GM18867 (cell line): Measurements from ENCODE around the gene KNDC1.

Source experiments
- ATAC-seq: cut with Tn5 transposase; IDR thresholded peaks from one replicate; pipeline ENCODE4 v1.9.1; 2021; ENCODE audit warnings: mild to moderate bottlenecking, moderate library complexity; ENCODE audit not compliant: unreplicated experiment

Gene KNDC1

GRCh38 chr10:133160826-133161471 is 930 bp downstream of the KNDC1 start:
- ATAC-seq = no peak

DNA sequence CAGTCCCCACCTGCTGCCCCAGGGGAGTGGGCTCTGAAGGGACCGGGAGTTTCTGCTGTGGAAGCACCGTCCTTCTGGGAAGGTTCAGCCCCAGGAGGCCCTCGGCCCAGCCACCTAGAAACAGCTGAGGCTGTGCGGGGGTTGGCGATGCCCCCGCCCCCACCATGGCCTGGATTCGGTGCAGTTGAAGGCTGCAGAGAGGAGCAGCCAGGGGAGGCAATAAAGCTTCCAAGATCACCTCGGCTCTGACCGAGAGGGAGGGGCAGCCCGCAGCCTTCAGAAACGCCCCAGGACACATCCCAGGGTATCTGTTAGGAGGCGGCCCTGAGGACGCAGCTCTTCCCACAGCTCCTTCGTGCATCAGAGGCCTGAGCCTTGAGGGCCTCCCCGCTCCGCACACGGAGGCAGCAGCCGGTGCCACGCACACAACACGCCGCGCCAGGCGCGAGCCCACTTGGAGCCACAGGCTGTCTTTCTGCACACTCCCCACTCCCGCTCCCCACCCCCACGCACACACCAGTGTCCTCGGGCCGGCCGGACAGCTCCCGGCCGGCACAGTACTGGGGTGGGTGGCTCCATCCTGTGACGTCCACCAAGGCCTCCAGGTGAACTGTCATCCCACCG is 1.6 kb downstream of the KNDC1 start:
- ATAC-seq = no peak

DNA sequence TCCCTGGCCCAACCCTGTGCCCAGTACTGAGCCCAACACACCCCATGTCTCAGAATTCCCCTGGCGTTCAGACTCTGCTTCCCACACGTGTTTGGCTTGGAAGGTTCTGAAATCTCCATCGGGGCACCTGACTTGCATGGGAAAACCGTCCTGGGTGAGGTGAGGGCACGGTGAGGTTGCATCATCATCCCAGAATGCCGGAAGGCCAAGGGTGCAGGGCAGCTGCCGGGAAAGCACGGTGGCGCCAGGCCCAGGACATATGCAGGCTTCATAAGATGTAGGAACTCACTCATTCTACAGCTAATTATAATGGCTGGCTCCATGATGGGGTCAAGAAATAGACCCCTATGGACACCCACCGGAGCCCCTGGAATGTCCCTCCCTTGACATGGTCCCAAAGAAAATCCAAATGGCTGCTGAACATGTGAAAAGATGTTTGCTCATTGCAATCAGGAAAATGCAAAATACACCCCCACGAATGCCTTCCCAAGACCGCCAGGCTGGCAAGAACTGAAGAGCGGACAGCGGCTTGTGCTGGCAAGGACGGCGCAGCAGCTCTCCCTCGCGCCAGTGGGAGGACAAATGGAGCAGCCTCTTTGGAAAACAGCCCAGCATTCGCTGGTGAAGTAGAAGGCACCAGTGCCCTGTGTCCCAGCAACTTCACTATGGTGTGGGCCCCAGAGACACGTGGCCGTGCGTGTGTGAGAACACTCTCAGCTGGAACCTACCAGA is 2.3 kb downstream of the KNDC1 start:
- no peak for ATAC-seq

- no peak for ATAC-seq
These were observed 3.2 kb downstream of the KNDC1 start for GRCh38 chr10:133162910-133163856.

- no peak for ATAC-seq
These were observed 4.1 kb downstream of the KNDC1 start for GRCh38 chr10:133163889-133164815.

- ATAC-seq = no peak
These were observed 5.0 kb downstream of the KNDC1 start for GRCh38 chr10:133164816-133165555.

DNA sequence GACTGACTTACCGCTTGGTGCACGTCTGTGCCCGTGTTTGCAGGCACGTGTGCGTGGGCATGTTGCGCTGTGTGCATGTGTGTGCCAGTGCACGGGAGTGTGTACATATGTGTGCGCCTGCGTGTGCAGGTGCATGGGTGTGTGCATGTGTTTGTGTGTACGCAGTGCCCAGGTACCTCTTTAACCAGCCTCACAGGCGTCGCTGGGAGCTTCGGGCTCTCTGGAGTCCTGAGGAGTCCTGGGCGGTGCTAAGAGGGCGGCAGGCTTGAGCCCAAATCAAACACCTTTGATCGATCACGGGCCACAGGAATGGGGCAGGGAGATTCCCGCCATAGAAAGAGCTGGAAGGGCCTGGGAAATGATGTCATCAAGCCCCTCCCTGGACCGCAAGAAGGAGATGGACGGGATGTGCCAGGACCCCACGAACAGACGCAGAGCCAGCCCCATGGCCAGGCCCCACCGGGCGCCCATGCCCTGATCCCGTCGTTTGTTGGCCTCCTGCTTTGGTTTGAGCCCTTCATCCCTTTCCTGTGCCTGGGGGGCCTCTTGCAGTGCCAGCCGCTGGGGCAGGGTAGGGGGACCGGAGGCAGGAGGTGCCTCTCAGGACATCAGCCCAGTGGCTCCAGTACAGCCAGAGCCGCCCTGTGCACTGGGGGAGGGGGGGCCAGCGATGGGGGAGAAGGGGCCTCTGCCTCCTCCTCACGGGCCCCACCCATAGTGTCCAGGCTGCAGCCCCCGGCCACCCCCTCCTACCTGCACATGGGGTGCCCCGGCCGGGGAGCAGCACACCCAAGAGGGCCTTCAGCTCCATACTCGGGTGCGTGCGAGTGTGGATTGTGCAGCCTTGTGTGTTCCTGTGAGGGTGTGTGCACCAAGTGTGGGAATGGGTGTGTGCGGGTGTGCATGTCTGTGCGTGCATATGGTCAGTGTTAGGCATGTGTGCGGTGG is 5.8 kb downstream of the KNDC1 start:
- ATAC-seq = no peak

- no peak for ATAC-seq
These were observed 6.4 kb downstream of the KNDC1 start for GRCh38 chr10:133166504-133166827.

DNA sequence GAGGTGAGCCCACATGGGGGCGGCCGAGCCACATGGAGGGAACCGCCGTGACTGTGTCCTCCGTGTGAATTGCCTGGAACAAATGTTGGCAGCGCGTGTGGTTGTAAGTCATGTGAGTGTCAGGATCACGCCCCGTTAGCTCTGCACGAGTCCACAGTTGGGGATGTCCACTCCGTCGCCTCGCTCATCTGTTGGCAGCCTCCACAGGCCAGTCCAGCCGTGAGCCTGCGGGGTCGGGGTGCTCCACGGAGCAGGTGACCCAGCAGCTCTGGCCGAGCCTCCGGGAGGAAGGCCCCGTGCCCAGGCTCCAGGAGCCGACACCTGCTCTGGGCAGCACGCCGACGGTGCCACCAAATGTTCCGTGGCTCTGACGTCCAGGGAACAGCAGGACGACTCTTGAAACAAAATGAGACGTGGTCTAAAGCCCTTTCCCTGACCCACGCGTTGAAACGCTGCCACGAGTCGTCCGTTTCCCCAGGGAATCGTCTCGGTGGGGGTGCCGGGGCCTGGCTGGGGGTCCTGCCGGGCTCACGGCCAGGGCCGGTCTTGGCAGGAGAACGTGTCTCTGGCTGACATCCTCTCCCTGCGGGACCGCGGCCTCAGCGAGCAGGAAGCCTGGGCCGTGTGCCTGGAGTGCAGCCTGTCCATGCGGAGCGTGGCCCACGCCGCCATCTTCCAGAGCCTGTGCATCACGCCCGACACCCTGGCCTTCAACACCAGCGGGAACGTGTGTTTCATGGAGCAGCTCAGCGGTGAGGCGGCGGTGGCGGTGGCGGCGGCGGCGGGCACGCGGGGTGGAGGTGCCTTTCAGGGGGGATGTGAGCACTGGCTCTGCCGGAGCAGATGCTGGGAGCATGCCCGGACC is 7.0 kb downstream of the KNDC1 start:
- ATAC-seq = no peak

- ATAC-seq = no peak
These were observed 7.9 kb downstream of the KNDC1 start for GRCh38 chr10:133167693-133168616.

DNA sequence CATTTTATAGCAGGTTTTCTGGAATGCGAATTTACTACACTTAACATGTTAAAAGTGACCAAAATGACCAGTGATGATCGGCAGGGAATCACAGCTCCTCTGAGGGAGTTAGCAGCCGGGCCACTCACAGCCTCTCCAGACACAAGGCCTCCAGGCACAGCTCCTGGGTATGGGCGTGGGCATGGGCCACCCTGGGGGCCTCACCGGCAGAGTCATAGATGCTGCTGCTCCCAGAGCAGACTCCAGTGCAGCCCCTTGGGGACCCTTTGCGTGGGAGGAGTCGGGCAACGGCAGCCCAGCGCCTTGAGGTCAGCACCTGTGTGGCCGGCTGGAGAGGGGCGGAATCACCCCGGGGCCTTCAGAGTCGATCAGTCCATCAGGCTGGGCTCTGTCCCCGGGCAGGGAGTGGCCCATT is 8.6 kb downstream of the KNDC1 start:
- no peak for ATAC-seq

GRCh38 chr10:133169173-133169947 is 9.3 kb downstream of the KNDC1 start:
- no peak for ATAC-seq

DNA sequence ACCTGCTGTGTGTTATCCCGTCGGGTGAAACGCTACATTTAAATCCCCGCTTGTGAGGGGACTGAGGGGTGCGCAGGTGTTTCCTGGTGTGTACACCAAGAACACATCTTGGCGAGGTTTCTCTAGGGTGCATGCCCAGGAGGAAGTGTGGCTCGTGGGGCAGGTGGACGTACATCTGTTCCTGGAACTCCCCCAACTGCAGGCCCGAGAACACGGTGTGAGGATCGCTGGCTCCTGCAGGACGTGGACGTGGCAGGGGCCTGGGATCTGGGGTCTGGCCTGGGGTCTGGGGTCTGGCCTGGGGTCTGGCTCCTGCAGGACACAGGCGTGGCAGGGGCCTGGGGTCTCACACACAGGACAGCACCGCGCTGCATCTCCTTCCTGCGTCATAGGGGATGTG is 10.1 kb downstream of the KNDC1 start:
- no peak for ATAC-seq

GRCh38 chr10:133173860-133174640 is 14.0 kb downstream of the KNDC1 start:
- no peak for ATAC-seq
